ENCODE results near the gene DFFA. TPM values are rescaled to one million over a fixed set of nuclear protein-coding genes. Genes with fewer than 3 reads are reported as not detected.

The DFFA gene
- total and polyA plus RNA-seq, 2 of the 4 experiments (the other 2 are of a cell fraction), result 28.1 to 62.6 TPM

GRCh38 chr1:10515301-10515975, 43.1 kb upstream of the DFFA start:
- in situ Hi-C loops (cut with MboI; ENCODE audit: low sequenced_read_pairs), result no loop called here
- BruUV-seq (replicated peaks), result no TSS peak
- ATAC-seq (ENCODE audit: low read depth), result no peak

More at GRCh38 chr1:10515301-10515975, 43.1 kb upstream of the DFFA start:
- no peak overlapping the region for H2AFZ ChIP-seq (replicated peaks; ENCODE audit: low read length, poor library complexity)
- peak overlapping the region; percentile 43; the same call in 1 of the 2 replicates for H3K4ac ChIP-seq (ENCODE audit: low read depth, low read length)
- DNase-seq, result no peak
- H2AK9ac ChIP-seq (replicated peaks; ENCODE audit: low read depth, low read length, poor library complexity), result peak overlapping the region; percentile 47
- peak overlapping the region; percentile 56; the same call in 1 of the 2 replicates for H3K23ac ChIP-seq (ENCODE audit: low read depth, low read length)
- H2BK120ac ChIP-seq (ENCODE audit: low read depth, low read length), result no peak overlapping the region
- H3K56ac ChIP-seq (ENCODE audit: extremely low read depth, insufficient read depth, low read length), result no peak overlapping the region
- H3K27ac ChIP-seq (ENCODE audit: insufficient read depth, low read length), result no peak overlapping the region
- no peak overlapping the region; the same call in 1 of the 2 replicates for H4K91ac ChIP-seq (ENCODE audit: insufficient read depth, low read depth, low read length)
- H2BK15ac ChIP-seq (ENCODE audit: low read depth, low read length), result no peak overlapping the region
- intact Hi-C loops (cut with micrococcal nuclease), result loop anchor here (2.0 kb wide), 1 partner anchor 497 kb away; the partner anchor contains the start of gene TARDBP
- H3K27me3 ChIP-seq (ENCODE audit: control insufficient read depth, insufficient read depth, low read length), result no peaks in the 10 kb centered on the region
- peak overlapping the region in 1 of 2 experiments; percentile 35; a peak in 1 of 4 replicates for H4K8ac ChIP-seq (ENCODE audit: low read depth in 2 of 2, low read length in 2 of 2)
- TF ChIP-seq, protein P1, sequence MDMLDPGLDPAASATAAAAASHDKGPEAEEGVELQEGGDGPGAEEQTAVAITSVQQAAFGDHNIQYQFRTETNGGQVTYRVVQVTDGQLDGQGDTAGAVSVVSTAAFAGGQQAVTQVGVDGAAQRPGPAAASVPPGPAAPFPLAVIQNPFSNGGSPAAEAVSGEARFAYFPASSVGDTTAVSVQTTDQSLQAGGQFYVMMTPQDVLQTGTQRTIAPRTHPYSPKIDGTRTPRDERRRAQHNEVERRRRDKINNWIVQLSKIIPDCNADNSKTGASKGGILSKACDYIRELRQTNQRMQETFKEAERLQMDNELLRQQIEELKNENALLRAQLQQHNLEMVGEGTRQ (IDR thresholded peaks at IDR 0.05; ENCODE audit: low read depth, low read length), result no peak
- TF ChIP-seq MXI1 (IDR thresholded peaks at IDR 0.05; ENCODE audit: borderline replicate concordance, low read depth, low read length), result no peak
- TF ChIP-seq RAD21 (IDR thresholded peaks at IDR 0.05; ENCODE audit: low read length), result no peak
- TF ChIP-seq NFE2L2 (IDR thresholded peaks at IDR 0.05; ENCODE audit: low read depth, low read length), result no peak
- TF ChIP-seq MAZ (IDR thresholded peaks at IDR 0.05; ENCODE audit: borderline replicate concordance, low read depth, low read length), result no peak
- no peak for TF ChIP-seq POLR2A (IDR thresholded peaks at IDR 0.05; ENCODE audit: low read depth, low read length)
- TF ChIP-seq, protein P2, sequence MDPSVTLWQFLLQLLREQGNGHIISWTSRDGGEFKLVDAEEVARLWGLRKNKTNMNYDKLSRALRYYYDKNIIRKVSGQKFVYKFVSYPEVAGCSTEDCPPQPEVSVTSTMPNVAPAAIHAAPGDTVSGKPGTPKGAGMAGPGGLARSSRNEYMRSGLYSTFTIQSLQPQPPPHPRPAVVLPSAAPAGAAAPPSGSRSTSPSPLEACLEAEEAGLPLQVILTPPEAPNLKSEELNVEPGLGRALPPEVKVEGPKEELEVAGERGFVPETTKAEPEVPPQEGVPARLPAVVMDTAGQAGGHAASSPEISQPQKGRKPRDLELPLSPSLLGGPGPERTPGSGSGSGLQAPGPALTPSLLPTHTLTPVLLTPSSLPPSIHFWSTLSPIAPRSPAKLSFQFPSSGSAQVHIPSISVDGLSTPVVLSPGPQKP (IDR thresholded peaks at IDR 0.05; ENCODE audit: borderline replicate concordance, low read depth, low read length), result no peak
- H3K9me1 ChIP-seq (ENCODE audit: insufficient read depth, low read length), result peaks cover 13% of the 10 kb centered on the region
- no peaks in the 10 kb centered on the region; the same call in 1 of the 2 replicates for H3K36me3 ChIP-seq (ENCODE audit: control insufficient read depth, insufficient read depth, low read length)
- no peaks in the 10 kb centered on the region for H3K9me3 ChIP-seq (ENCODE audit: control insufficient read depth, insufficient read depth, low read length)
- H4K20me1 ChIP-seq (ENCODE audit: insufficient read depth, low read length), result peaks cover 19% of the 10 kb centered on the region
- no peak overlapping the region for H3K18ac ChIP-seq (ENCODE audit: low read depth, low read length)
- WGBS, 2 experiments (ENCODE audit: extremely low coverage in 2 of 2, insufficient read length in 1 of 2), result 60% methylated on average over 1 of the region's 10 CpGs; no CpG with 5 or more reads in 1 of the 2 experiments
- H3K4me1 ChIP-seq (ENCODE audit: control insufficient read depth, insufficient read depth, low read length), result peaks cover 19% of the 10 kb centered on the region
- no peak overlapping the region for H2BK5ac ChIP-seq (ENCODE audit: low read depth, low read length, poor library complexity, severe bottlenecking)
- dilution Hi-C loops (cut with HindIII; ENCODE audit: low sequenced_read_pairs, unreplicated experiment), result no loop called here
- H3K14ac ChIP-seq (replicated peaks; ENCODE audit: low read depth, low read length), result no peak overlapping the region
- POLR2A ChIA-PET (ENCODE audit: unreplicated experiment), result no interaction called here
- CTCF ChIA-PET, result no interaction called here
- H4K5ac ChIP-seq (ENCODE audit: low read depth, low read length), result peak overlapping the region; percentile 60
- 0 out of 2 replicates have a peak overlapping the region, but pooled peaks have one; percentile 6 for H2BK20ac ChIP-seq (ENCODE audit: low read depth, low read length)
- peaks cover 43 to 81% of the 10 kb centered on the region in 2 experiments for H3K79me1 ChIP-seq (ENCODE audit: low read depth in 1 of 2, low read length in 2 of 2)
- H3K9ac ChIP-seq (ENCODE audit: low read depth, low read length), result peak overlapping the region; percentile 42; the same call in 1 of the 2 replicates
- peak overlapping the region; percentile 76 for H2AK5ac ChIP-seq (ENCODE audit: low read depth, low read length)
- H3K4me3 ChIP-seq (ENCODE audit: insufficient read depth, low read depth, low read length), result no peak overlapping the region
- H3K4me2 ChIP-seq (ENCODE audit: low read depth, low read length), result 0 out of 2 replicates have a peak overlapping the region, but pooled peaks have one; percentile 32
